Sigmoid colon (tissue), 4 donors: ENCODE data around the gene RNU1-3.
"Not testable (repeated sequence)": the region's sequence is repeated elsewhere in the genome, so short reads cannot be mapped to it uniquely, and the experiment has no call there.

ENCODE experiments used
- POLR2A ChIP-seq, 2 donors: fragments of 450-650 bp; IDR thresholded peaks; one replicate each; pipeline ENCODE4 v1.6.1; 2016; ENCODE audit warnings: antibody characterized with exemption in 2 of 2, mild to moderate bottlenecking in 2 of 2, moderate library complexity in 2 of 2
- POLR2AphosphoS5 ChIP-seq, 4 donors: sonication (generic); formaldehyde crosslinking; IDR thresholded peaks; one replicate each; pipeline ENCODE4 v1.6.1; 2017; ENCODE audit warnings: antibody characterized with exemption in 4 of 4
- TF ChIP-seq, protein P1 (sequence below), 4 experiments: fragments of 450-650 bp in 3 of 4; fragments of 200-600 bp in 1 of 4; IDR thresholded peaks; one replicate each; pipeline ENCODE4 v1.5.1; 2016 to 2019; ENCODE audit warnings: antibody characterized with exemption in 4 of 4, mild to moderate bottlenecking in 3 of 4, moderate library complexity in 2 of 4

DNA sequence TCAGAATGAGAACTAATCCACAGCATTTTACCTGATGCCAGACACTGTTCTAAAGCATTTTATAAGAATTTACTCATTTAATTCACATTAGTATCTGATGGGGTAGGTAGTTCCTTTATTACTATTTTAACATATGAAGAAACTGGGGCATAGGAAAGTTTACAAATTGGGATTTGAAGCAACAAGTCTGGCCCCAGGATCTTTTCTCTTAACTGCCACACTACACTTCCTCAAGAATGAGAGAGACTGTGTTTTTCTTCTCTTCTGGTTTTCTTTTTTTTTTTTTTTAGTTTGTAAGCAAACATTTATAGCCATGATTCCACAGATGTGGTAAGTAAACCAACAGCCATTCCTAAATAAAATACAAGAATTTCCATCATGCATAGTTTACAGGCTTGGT, 16.1 kb upstream of the RNU1-3 start:
- TF ChIP-seq POLR2A, POLR2AphosphoS5 (IDR thresholded peaks at IDR 0.05): not testable (repeated sequence)
- TF ChIP-seq, protein P1, sequence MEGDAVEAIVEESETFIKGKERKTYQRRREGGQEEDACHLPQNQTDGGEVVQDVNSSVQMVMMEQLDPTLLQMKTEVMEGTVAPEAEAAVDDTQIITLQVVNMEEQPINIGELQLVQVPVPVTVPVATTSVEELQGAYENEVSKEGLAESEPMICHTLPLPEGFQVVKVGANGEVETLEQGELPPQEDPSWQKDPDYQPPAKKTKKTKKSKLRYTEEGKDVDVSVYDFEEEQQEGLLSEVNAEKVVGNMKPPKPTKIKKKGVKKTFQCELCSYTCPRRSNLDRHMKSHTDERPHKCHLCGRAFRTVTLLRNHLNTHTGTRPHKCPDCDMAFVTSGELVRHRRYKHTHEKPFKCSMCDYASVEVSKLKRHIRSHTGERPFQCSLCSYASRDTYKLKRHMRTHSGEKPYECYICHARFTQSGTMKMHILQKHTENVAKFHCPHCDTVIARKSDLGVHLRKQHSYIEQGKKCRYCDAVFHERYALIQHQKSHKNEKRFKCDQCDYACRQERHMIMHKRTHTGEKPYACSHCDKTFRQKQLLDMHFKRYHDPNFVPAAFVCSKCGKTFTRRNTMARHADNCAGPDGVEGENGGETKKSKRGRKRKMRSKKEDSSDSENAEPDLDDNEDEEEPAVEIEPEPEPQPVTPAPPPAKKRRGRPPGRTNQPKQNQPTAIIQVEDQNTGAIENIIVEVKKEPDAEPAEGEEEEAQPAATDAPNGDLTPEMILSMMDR (IDR thresholded peaks at IDR 0.05) = not testable (repeated sequence)
